ENCODE data around the gene PRDX1. TPM values are rescaled to one million over a fixed set of nuclear protein-coding genes. Genes with fewer than 3 reads are reported as not detected.
"Not testable (repeated sequence)": the region's sequence is repeated elsewhere in the genome, so short reads cannot be mapped to it uniquely, and the experiment has no call there.

Gene PRDX1
- total RNA-seq, 1 donor from 2014 or later, result 335 TPM

DNA sequence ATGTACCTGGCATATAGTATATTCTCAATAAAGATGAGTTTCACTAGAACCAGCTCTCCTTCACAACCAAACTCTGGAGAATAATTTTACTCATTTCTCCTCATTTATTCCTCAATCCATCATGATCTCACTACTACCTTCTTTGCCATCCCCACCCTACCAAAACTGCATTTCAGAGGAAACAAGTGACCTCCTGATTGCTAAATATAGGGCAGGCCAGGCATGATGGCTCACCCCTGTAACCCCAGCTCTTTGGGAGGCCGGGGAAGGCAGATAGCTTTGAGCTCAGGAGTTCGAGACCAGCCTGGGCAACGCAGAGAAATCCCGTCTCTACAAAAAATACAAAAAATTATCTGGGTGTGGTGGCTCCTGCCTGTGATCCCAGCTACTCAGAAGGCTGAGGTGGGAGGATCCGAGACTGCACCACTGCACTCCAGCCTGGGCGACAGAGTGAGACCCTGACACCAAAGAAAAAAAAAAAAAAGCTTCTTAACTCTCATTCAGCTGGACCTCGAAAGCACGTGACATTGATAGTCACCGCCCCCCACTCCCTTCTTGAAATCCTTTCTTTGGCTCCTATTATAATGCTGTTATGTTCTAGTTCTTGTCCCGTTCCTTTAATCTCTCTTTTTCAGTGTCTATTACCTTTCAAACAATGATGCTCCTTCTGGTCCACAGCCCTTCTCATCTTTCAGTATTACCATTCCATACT is 32.9 kb downstream of the PRDX1 start:
- DNase-seq (ENCODE audit: extremely low spot score, unreplicated experiment), result no peak
- H3K4me1 Mint-ChIP-seq (ENCODE audit: unreplicated experiment), result no peaks in the 10 kb centered on the region
- no peaks in the 10 kb centered on the region for H3K36me3 Mint-ChIP-seq
- no peaks in the 10 kb centered on the region for H3K9me3 Mint-ChIP-seq
- peak overlapping the region; percentile 21 for H3K4me3 Mint-ChIP-seq
- H3K27ac Mint-ChIP-seq, result peak overlapping the region; percentile 21
- TF ChIP-seq, protein P1, sequence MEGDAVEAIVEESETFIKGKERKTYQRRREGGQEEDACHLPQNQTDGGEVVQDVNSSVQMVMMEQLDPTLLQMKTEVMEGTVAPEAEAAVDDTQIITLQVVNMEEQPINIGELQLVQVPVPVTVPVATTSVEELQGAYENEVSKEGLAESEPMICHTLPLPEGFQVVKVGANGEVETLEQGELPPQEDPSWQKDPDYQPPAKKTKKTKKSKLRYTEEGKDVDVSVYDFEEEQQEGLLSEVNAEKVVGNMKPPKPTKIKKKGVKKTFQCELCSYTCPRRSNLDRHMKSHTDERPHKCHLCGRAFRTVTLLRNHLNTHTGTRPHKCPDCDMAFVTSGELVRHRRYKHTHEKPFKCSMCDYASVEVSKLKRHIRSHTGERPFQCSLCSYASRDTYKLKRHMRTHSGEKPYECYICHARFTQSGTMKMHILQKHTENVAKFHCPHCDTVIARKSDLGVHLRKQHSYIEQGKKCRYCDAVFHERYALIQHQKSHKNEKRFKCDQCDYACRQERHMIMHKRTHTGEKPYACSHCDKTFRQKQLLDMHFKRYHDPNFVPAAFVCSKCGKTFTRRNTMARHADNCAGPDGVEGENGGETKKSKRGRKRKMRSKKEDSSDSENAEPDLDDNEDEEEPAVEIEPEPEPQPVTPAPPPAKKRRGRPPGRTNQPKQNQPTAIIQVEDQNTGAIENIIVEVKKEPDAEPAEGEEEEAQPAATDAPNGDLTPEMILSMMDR (conservative IDR thresholded peaks at IDR 0.05), result no peak
- peaks cover 17% of the 10 kb centered on the region for H3K27me3 Mint-ChIP-seq

DNA sequence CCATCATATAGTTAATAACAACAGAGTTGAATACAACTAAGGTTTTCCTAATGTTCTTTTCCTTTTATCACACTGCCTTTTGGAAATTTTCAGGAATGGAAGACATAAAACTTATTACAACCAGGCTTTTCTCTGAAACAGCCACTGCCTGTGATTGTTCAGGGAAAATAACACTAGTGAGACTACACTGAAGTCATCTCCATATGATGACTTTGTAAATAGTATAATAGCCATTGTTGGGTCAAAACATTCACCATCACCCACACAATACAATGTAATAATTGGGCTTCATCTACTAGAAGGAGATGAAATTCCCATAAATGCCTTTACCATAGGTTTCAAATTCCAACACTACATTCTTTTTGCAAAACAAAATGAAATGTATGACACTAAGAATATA is 35.7 kb downstream of the PRDX1 start:
- DNase-seq (ENCODE audit: extremely low spot score, unreplicated experiment), result no peak
- Mint-ChIP-seq H3K27me3 (peaks cover 17% of the 10 kb centered on the region), H3K4me3 (no peak overlapping the region), H3K36me3 (no peaks in the 10 kb centered on the region), H3K9me3 (no peaks in the 10 kb centered on the region), H3K4me1 (ENCODE audit: unreplicated experiment) (no peaks in the 10 kb centered on the region), H3K27ac (no peak overlapping the region)
- TF ChIP-seq, protein P1 (conservative IDR thresholded peaks at IDR 0.05), result no peak

DNA sequence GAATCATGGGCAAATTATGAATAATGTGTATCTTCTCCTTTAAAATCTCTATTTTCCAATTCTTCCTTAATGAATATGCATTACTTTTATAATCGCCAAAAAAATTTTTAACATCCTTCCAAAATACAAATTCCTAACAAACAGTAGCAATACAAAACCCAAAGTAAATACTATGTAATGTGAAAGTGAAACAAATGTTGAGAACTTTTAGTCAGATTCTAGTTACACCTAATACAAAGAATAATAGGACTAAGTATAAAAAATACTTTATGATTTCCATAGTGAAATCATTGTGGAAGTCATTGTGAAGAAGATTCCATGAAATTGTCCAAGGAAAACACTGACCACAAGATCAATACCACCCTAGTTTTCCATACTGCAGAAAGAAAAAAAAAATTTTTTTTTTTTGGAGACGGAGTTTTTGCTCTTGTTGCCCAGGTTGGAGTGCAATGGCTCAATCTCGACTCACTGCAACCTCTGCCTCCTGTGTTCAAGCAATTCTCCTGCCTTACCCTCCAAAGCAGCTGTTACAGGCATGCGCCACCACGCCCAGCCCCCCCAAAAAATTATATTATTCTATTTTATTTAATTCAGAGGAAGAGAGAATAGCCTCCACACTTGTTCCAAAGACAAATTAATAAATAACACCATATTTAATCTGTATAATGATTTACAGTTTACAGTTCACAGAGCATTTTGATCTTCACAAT is 42.5 kb downstream of the PRDX1 start:
- Mint-ChIP-seq H3K27me3 (no peaks in the 10 kb centered on the region), H3K4me3 (no peak overlapping the region), H3K9me3 (no peaks in the 10 kb centered on the region), H3K4me1 (ENCODE audit: unreplicated experiment) (peaks cover 7% of the 10 kb centered on the region), H3K27ac (no peak overlapping the region), H3K36me3 (no peaks in the 10 kb centered on the region)
- no peak for DNase-seq (ENCODE audit: extremely low spot score, unreplicated experiment)
- TF ChIP-seq, protein P1 (conservative IDR thresholded peaks at IDR 0.05), result no peak

DNA sequence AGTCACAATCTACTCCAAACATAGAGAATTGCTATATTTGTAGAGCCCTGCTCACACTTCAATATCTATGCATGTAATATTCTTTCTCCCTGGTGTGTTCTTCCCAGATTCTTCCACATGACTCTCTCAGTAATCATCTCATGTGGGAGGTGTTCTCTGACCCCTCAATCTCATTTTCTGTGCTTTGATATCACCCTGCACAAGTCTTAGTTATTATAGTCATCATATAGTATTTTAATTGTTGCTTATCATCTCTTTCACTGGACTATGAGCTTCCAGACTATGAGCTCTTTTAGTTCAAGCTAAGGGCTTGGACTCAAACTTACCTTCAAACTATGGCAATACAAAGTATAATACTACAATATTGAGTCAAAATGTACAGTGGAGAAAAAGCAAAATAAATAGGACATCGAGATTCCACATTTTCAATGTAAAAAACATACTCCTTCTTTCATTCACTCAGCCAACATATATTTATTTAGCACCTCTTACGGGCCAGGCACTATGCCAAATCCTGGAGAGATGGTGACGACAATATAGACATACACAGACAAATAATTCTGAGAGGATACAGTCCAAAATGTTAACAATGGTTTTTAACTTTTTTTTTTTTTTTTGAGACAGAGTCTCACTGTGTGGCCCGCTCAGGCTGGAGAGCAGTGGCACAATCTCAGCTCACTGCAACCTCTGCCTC is 43.4 kb downstream of the PRDX1 start:
- TF ChIP-seq, protein P1 (conservative IDR thresholded peaks at IDR 0.05), result no peak
- Mint-ChIP-seq H3K27me3 (no peaks in the 10 kb centered on the region), H3K36me3 (no peaks in the 10 kb centered on the region), H3K4me1 (ENCODE audit: unreplicated experiment) (peaks cover 7% of the 10 kb centered on the region), H3K9me3 (no peaks in the 10 kb centered on the region), H3K4me3 (no peak overlapping the region), H3K27ac (no peak overlapping the region)
- DNase-seq (ENCODE audit: extremely low spot score, unreplicated experiment), result no peak

DNA sequence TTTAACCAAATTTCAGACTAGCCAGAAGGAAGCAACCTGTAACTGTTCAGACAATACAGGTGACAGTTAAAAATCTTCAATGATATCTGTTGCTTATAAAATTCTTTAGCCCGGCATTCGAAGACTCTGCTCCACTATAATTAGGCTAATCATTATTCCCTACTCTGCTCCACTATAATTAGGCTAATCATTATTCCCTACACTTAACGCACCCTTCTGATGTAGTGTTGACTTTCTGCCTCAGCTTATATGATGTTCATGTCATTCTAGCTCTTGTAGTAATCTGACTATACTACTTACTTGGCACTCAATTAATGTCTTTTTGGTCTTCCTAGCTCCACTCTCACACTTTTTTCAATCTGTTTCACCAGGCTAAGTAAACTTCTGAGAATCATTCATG is 44.0 kb downstream of the PRDX1 start:
- no peak overlapping the region for H3K4me3 Mint-ChIP-seq
- TF ChIP-seq, protein P1 (conservative IDR thresholded peaks at IDR 0.05), result no peak
- H3K4me1 Mint-ChIP-seq (ENCODE audit: unreplicated experiment), result peaks cover 7% of the 10 kb centered on the region
- no peak for DNase-seq (ENCODE audit: extremely low spot score, unreplicated experiment)
- H3K9me3 Mint-ChIP-seq, result no peaks in the 10 kb centered on the region
- H3K36me3 Mint-ChIP-seq, result no peaks in the 10 kb centered on the region
- H3K27me3 Mint-ChIP-seq, result no peaks in the 10 kb centered on the region
- no peak overlapping the region for H3K27ac Mint-ChIP-seq

DNA sequence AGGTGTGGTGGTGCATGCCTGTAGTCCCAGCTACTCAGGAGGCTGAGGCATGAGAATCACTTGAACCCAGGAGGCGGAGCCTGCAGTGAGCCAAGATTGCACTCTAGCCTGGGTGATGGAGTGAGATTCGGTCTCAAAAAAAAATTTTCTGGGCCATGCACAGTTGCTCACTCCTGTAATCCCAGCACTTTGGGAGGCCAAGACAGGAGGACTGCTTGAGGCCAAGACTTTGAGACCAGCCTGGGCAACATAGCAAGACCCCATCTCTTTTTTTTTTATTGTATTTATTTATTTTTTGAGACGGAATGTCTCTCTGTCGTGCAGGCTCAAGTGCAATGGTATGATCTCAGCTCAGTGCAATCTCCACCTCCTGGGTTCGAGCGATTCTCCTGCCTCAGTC is 47.5 kb downstream of the PRDX1 start:
- not testable (repeated sequence) for H3K27ac Mint-ChIP-seq; H3K9me3 Mint-ChIP-seq; DNase-seq (ENCODE audit: extremely low spot score, unreplicated experiment); H3K4me3 Mint-ChIP-seq; H3K27me3 Mint-ChIP-seq; H3K36me3 Mint-ChIP-seq; H3K4me1 Mint-ChIP-seq (ENCODE audit: unreplicated experiment)
